Endothelial cell (in vitro differentiated cells): ENCODE measurements around the gene GABRB3. TPM values are rescaled to one million over a fixed set of nuclear protein-coding genes. Genes with fewer than 3 reads are reported as not detected.

ENCODE experiments used
- DNase-seq: peaks from one replicate; pipeline ENCODE4 v3.0.0; 2021; ENCODE audit warnings: low spot score
- H3K27ac Mint-ChIP-seq: one replicate; pipeline ENCODE4 v1.8.0; 2021; ENCODE audit warnings: mixed read lengths, inconsistent platforms; ENCODE audit not compliant: unreplicated experiment
- H3K27me3 Mint-ChIP-seq: one replicate; pipeline ENCODE4 v1.8.0; 2021; ENCODE audit warnings: mild to moderate bottlenecking, moderate library complexity, mixed read lengths, inconsistent platforms; ENCODE audit not compliant: unreplicated experiment
- H3K36me3 Mint-ChIP-seq: one replicate; pipeline ENCODE4 v1.8.0; 2021; ENCODE audit warnings: mild to moderate bottlenecking, low read depth, mixed read lengths, inconsistent platforms; ENCODE audit not compliant: unreplicated experiment
- H3K4me1 Mint-ChIP-seq: one replicate; pipeline ENCODE4 v1.8.0; 2021; ENCODE audit warnings: mild to moderate bottlenecking, mixed read lengths, inconsistent platforms; ENCODE audit not compliant: unreplicated experiment
- H3K4me3 Mint-ChIP-seq: one replicate; pipeline ENCODE4 v1.8.0; 2021; ENCODE audit warnings: mild to moderate bottlenecking, mixed read lengths, inconsistent platforms; ENCODE audit not compliant: unreplicated experiment
- H3K9me3 Mint-ChIP-seq: one replicate; pipeline ENCODE4 v1.8.0; 2021; ENCODE audit warnings: mixed read lengths, inconsistent platforms; ENCODE audit not compliant: unreplicated experiment
- long read RNA-seq: library from polyadenylated mRNA; unstranded; transcript quantifications from one replicate; pipeline ENCODE4 v2.0.0, GENCODE V29; 2020; ENCODE audit not compliant: unreplicated experiment
- total RNA-seq: library from RNA; stranded (reverse); fragmentation: NEBNext Ultra II Directional; extraction: Animal tissue kit (Norgen Biotek cat#: 25700); gene quantifications from one replicate; pipeline ENCODE4 v1.2.1, GENCODE V29; 2021; ENCODE audit not compliant: unreplicated experiment
- TF ChIP-seq, protein P1 (sequence below): fragments of 200-600 bp; sonication (generic); IDR thresholded peaks from one replicate; pipeline ENCODE4 v1.5.0; 2021; ENCODE audit warnings: antibody characterized with exemption; ENCODE audit not compliant: unreplicated experiment

Gene GABRB3
- 4.4 TPM for total RNA-seq
- long read RNA-seq, full-length matches to known transcripts: 1 of 1 reads
- long read RNA-seq, partial matches to known transcripts: 0 of 1 reads
- long read RNA-seq, other reads (novel, unspliced or antisense): 0 of 1 reads

- H3K4me3 Mint-ChIP-seq: peak within 1 kb of the TSS; percentile 90
- TF ChIP-seq, protein P1, sequence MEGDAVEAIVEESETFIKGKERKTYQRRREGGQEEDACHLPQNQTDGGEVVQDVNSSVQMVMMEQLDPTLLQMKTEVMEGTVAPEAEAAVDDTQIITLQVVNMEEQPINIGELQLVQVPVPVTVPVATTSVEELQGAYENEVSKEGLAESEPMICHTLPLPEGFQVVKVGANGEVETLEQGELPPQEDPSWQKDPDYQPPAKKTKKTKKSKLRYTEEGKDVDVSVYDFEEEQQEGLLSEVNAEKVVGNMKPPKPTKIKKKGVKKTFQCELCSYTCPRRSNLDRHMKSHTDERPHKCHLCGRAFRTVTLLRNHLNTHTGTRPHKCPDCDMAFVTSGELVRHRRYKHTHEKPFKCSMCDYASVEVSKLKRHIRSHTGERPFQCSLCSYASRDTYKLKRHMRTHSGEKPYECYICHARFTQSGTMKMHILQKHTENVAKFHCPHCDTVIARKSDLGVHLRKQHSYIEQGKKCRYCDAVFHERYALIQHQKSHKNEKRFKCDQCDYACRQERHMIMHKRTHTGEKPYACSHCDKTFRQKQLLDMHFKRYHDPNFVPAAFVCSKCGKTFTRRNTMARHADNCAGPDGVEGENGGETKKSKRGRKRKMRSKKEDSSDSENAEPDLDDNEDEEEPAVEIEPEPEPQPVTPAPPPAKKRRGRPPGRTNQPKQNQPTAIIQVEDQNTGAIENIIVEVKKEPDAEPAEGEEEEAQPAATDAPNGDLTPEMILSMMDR: no peak
- DNase-seq: peak; percentile 29
- peaks cover 5% of the 10 kb centered on the region for H3K4me1 Mint-ChIP-seq
- H3K27me3 Mint-ChIP-seq: peaks cover 3% of the 10 kb centered on the region
- no peaks in the 10 kb centered on the region for H3K36me3 Mint-ChIP-seq
- H3K27ac Mint-ChIP-seq: no peak within 1 kb of the TSS
- H3K9me3 Mint-ChIP-seq: no peaks in the 10 kb centered on the region
Measured at GRCh38 chr15:26772154-26773066, at the start of gene GABRB3. TSS of gene GABRB3 (minus strand) at chr15:26773066.

DNA sequence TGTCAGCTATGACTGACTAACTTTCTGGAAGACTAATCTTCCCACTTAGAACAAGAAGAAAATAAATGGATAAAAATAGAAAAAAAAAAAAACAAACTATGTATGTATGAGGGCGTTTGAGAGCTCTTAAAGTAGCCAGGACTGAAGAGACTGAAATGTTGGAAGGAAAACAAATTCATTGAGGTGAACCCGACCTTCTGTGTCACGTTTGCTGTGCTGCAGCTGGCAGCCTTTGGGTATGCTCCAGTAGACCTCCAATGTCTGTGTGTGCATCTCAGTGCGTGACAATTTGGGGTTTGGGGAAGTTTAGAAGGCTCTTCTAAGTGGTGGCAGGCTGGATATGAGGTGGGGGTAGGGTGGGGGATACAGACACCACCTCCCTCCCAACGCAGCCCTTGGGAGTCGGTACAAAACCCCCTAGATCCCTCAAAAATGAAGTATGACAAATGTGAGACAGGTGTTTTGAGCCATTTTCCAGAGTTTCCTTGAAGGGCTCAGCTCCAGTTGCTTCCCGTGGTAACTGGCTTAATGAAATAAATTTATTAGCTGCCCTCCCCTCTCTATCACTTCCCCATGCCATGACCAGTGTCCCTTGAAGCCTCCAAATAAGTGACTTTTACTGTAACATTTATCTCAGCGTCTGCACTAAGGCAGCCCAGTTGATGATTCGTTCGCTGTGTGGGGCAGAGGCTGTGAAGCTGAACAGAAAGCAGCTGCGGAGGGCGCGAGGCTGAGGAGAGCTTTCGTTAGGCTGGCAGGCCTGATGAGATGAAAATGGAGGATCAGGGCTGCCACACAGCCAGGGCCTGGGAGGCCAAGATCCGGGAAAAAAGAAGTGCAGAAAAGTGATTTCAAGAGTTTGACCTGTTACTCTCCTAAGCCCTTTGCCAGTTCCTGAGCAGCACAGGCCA, 34.9 kb upstream of the GABRB3 start:
- Mint-ChIP-seq H3K27ac (no peak overlapping the region), H3K36me3 (no peaks in the 10 kb centered on the region), H3K4me1 (no peaks in the 10 kb centered on the region), H3K4me3 (no peak overlapping the region), H3K27me3 (no peaks in the 10 kb centered on the region), H3K9me3 (no peaks in the 10 kb centered on the region)
- no peak for DNase-seq
- TF ChIP-seq, protein P1: no peak

DNA sequence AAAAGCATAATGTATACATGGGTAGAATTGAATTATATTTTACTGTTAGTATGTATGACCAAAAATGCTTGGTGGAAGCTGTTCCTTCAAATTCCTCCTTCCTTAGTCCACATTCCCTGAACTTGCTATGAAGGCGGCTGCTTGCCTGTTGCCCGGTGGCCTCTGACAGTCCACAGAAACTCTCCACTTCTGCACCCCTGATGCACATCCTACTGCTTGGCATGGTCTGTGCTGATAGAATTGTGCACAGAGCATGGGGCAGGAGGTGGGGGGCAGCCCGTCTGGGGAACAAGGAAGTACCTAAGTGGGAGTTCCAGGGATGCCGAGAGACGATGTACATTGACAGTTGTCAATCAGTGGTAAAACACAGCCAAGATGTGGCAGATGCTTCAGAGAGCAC, 33.7 kb upstream of the GABRB3 start:
- TF ChIP-seq, protein P1: no peak
- no peaks in the 10 kb centered on the region for H3K9me3 Mint-ChIP-seq
- H3K36me3 Mint-ChIP-seq: no peaks in the 10 kb centered on the region
- no peak for DNase-seq
- no peak overlapping the region for H3K27ac Mint-ChIP-seq
- no peaks in the 10 kb centered on the region for H3K4me1 Mint-ChIP-seq
- no peaks in the 10 kb centered on the region for H3K27me3 Mint-ChIP-seq
- no peak overlapping the region for H3K4me3 Mint-ChIP-seq

DNA sequence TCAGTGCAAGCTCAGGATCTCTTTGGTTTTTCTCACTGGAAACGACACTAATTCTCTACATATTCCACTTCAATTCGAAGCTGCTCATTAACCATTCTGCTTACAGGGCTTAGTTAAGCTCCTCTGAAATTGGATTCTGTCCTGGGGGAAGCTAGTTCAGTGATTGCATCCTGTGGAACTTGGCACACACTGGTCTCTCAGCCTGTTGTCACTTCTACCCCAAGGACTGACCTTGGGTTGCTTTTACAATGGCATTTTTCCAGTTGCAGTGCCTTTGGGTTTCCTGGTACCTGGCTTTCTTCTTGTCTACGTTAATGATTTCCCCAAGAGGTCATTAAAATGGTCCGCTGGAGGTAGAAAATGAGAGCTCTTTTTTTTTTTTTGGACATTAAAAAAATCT, 33.3 kb upstream of the GABRB3 start:
- Mint-ChIP-seq H3K9me3 (no peaks in the 10 kb centered on the region), H3K4me1 (no peaks in the 10 kb centered on the region), H3K27ac (no peak overlapping the region), H3K36me3 (no peaks in the 10 kb centered on the region), H3K27me3 (no peaks in the 10 kb centered on the region), H3K4me3 (no peak overlapping the region)
- TF ChIP-seq, protein P1: no peak
- DNase-seq: no peak
